Psoas muscle (tissue), 8 donors: ENCODE results near the gene GFRA1. TPM values are rescaled to one million over a fixed set of nuclear protein-coding genes. Genes with fewer than 3 reads are reported as not detected.

Source experiments
- ATAC-seq, 4 donors: fragments of 200-7000 bp; cut with Tn5 transposase; one replicate each; pipeline ENCODE4 v1.9.1; 2020; ENCODE audit warnings: moderate library complexity in 3 of 4, mild to moderate bottlenecking in 2 of 4
- DNase-seq, 2 donors: peaks; one replicate each; pipeline ENCODE4 v3.0.0-alpha.2; 2020
- H3K27ac ChIP-seq: fragments of 200-600 bp; one replicate; pipeline ENCODE4 v1.8.0; 2022
- H3K27me3 ChIP-seq, 3 donors: fragments of 200-600 bp in 1 of 3; one replicate each; pipeline versions ENCODE4 v1.6.1 to v1.8.0; 2013 to 2022; ENCODE audit warnings: low read length in 2 of 3, mild to moderate bottlenecking in 2 of 3, moderate library complexity in 1 of 3; ENCODE audit not compliant: insufficient read depth in 3 of 3
- H3K36me3 ChIP-seq, 2 donors: fragments of 200-600 bp in 1 of 2; one replicate each; pipeline versions ENCODE4 v1.6.1 to v1.8.0; 2013 to 2022; ENCODE audit warnings: low read depth in 1 of 2, mild to moderate bottlenecking in 1 of 2, moderate library complexity in 1 of 2; ENCODE audit not compliant: insufficient read depth in 1 of 2
- H3K4me1 ChIP-seq: fragments of 200-600 bp; one replicate; pipeline ENCODE4 v1.8.0; 2022
- H3K4me3 ChIP-seq: fragments of 200-600 bp; one replicate; pipeline ENCODE4 v1.8.0; 2022; ENCODE audit warnings: mild to moderate bottlenecking
- H3K9me3 ChIP-seq: fragments of 200-600 bp; one replicate; pipeline ENCODE4 v1.8.0; 2022
- WGBS, 3 donors: extraction: QIAGEN DNeasy Blood & Tissue Kit; methylation state at CpG; one replicate each; pipeline versions ENCODE4 v1.1.6 to v1.1.7; 2013; 5-methylcytosine and 5-hydroxymethylcytosine counted together
- intact Hi-C, 2 donors: fragments of 100-400 bp; cut with DNase I; formaldehyde crosslinking; loops; one replicate each; pipeline versions ENCODE4 v1.11.0 to v1.14.2; 2022
- polyA plus RNA-seq, 3 donors: library from polyadenylated mRNA; stranded (reverse); fragments of 200-250 nt; gene quantifications; one replicate each; pipeline ENCODE4 v1.2.3, GENCODE V29; 2013
- total RNA-seq, 4 donors: library from RNA; stranded (reverse); fragmentation: NEBNext Ultra II Directional in 2 of 4; extraction: Animal tissue kit (Norgen Biotek cat#: 25700) in 2 of 4; gene quantifications; one replicate each; pipeline versions ENCODE4 v1.2.1 to v1.2.4, GENCODE V29; 2021 to 2023
- TF ChIP-seq, protein P1 (sequence below): fragments of 200-600 bp; IDR thresholded peaks from one replicate; pipeline ENCODE4 v1.8.0; 2022; ENCODE audit warnings: antibody characterized with exemption
- donor health status: healthy with polysubstance abuse.
- donor health status: DM: no; HTN: no; CAD: no; lungs with moderate emphysema.
- donor health status: Bipolar disorder and iron deficiency.
- donor health status: healthy.
- donor health status: DM: yes; HTN: yes; CAD: no.
- donor health status: DM: no; HTN: no; CAD: no.
- donor health status: DM: no; HTN: no; CAD: no.
- donor health status: DM: yes; HTN: yes; CAD: no.

GFRA1 gene
- total and polyA plus RNA-seq, 7 donors: 4.6 to 12.1 (median 7.1) TPM

DNA sequence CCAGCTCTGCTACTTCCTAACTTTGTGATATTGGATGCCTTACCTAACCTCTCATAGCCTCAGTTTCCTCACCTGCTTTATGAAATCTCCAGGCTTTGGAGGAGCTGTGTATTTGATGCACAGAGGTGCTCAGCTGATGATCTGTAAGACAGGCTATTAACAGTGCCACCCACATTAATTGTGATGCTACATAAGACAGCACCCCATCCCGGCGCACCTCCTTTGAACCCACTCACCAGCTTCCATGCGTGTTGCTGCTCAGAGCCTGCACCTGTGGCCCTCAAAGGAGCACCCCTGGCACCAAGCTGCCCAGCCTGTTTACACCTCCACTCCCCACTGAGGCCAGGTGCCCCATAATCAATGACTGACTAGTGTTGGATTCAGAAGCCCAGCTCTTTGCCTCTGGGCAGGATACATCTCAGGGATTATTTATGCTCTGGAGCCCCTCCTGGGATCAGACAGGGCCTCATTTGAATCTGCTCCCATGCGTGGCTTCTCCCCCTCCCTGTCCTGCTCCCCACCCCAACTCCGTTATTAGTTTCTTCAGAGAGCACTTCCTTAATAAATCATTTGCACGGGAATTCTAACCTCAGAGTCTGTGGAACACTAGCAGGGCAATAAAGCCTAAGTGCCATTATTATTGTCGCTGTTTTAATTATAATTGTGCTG lies 87.7 kb downstream of the GFRA1 start:
- no peaks in the 10 kb centered on the region for H3K27me3 ChIP-seq
- intact Hi-C loops: no loop called here
- no peaks in the 10 kb centered on the region for H3K36me3 ChIP-seq
- WGBS, 3 donors: 81 to 83% (median 81%) methylated on average over 7 of the region's 7 CpGs
- H3K9me3 ChIP-seq: no peaks in the 10 kb centered on the region
- H3K4me3 ChIP-seq: no peak overlapping the region
- DNase-seq: no peak
- no peak for ATAC-seq
- TF ChIP-seq, protein P1, sequence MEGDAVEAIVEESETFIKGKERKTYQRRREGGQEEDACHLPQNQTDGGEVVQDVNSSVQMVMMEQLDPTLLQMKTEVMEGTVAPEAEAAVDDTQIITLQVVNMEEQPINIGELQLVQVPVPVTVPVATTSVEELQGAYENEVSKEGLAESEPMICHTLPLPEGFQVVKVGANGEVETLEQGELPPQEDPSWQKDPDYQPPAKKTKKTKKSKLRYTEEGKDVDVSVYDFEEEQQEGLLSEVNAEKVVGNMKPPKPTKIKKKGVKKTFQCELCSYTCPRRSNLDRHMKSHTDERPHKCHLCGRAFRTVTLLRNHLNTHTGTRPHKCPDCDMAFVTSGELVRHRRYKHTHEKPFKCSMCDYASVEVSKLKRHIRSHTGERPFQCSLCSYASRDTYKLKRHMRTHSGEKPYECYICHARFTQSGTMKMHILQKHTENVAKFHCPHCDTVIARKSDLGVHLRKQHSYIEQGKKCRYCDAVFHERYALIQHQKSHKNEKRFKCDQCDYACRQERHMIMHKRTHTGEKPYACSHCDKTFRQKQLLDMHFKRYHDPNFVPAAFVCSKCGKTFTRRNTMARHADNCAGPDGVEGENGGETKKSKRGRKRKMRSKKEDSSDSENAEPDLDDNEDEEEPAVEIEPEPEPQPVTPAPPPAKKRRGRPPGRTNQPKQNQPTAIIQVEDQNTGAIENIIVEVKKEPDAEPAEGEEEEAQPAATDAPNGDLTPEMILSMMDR: no peak
- H3K27ac ChIP-seq: no peak overlapping the region
- no peaks in the 10 kb centered on the region for H3K4me1 ChIP-seq

DNA sequence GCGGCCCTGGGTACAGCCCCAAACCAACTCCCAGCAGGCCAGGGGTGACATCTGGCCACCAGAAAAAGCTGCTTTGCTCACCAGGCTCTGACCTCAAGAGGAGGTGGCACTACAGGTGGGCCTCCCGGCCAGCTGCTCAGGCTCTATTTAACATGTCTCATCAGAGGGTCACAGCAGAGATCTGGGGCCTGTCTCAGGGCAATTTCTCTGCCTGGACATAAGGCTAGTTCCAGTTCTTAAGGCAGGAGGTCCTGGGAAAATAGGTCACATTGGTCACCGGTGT lies 88.6 kb downstream of the GFRA1 start:
- H3K27ac ChIP-seq: no peak overlapping the region
- H3K36me3 ChIP-seq: no peaks in the 10 kb centered on the region
- no peak overlapping the region for H3K4me3 ChIP-seq
- no peaks in the 10 kb centered on the region for H3K4me1 ChIP-seq
- no peaks in the 10 kb centered on the region for H3K27me3 ChIP-seq
- no peak for DNase-seq
- intact Hi-C loops: no loop called here
- H3K9me3 ChIP-seq: no peaks in the 10 kb centered on the region
- TF ChIP-seq, protein P1: no peak
- WGBS, 3 donors: 63 to 69% (median 63%) methylated on average over 3 of the region's 3 CpGs
- no peak for ATAC-seq

DNA sequence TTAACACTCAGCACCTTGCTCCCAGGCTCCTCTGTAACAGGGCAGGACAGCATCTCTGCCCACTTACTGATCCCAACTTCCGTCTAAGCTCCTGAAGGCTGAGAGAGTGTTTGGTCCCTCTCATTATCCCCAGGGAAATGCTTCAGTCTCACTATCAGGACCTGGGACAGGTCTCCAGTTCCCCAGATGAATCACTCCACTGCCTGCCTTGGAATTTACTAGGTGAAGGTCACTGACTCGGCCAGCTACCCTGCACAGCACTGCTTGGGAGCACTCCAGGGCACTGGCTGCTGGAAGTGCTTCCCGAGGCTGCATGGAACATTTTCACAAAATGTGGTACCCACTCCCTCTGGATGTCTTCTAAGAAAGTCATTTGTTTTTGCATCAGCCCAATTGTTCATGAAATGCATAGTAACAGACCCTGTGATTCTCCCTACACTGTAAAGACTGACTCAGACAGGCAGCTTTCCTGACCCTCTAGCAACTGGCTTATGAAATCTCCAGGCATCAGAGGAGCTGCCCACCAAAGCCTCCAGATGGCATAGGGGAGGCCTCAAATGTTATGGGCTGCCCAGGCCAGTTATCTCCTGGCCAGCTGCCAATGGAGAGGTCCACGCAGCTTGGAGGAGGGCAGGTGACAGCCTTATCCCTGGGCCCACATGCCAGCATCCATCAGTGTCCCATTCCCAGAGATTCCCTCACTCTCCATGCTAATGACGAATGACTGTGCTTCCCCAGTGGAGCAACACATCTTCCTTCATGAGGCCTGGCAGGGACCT lies 89.1 kb downstream of the GFRA1 start:
- H3K36me3 ChIP-seq: no peaks in the 10 kb centered on the region
- H3K9me3 ChIP-seq: no peaks in the 10 kb centered on the region
- H3K4me1 ChIP-seq: no peaks in the 10 kb centered on the region
- no peaks in the 10 kb centered on the region for H3K27me3 ChIP-seq
- intact Hi-C loops: no loop called here
- no peak for DNase-seq
- H3K27ac ChIP-seq: no peak overlapping the region
- 27 to 38% (median 34%) methylated on average over 5 of the region's 5 CpGs for WGBS, 3 donors
- no peak for ATAC-seq
- TF ChIP-seq, protein P1: no peak
- H3K4me3 ChIP-seq: no peak overlapping the region

DNA sequence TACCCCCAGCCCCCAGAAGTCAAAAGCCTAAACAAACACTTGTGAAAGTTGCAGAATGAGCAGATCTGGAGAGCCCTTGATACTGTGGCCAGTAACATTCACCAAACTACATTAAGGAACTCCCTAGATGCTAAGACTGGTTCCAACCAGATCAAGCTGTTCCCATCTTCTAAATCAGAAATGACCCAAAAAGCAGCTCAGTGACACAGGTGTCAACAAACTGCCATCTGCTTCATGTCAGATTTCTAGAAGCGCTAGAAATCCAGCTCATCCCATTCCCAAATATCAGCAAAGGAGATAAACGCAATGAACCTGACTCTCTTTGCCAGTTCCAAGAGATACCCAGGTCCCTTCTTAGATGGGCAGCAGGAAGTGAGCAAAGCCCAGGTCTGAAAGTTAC lies 90.6 kb downstream of the GFRA1 start:
- intact Hi-C loops: no loop called here
- no peak for DNase-seq
- ATAC-seq: no peak
- no peaks in the 10 kb centered on the region for H3K9me3 ChIP-seq
- H3K36me3 ChIP-seq: no peaks in the 10 kb centered on the region
- H3K4me3 ChIP-seq: no peak overlapping the region
- H3K4me1 ChIP-seq: no peaks in the 10 kb centered on the region
- no peak overlapping the region for H3K27ac ChIP-seq
- 91 to 98% (median 96%) methylated on average over 2 of the region's 2 CpGs for WGBS, 3 donors
- no peaks in the 10 kb centered on the region for H3K27me3 ChIP-seq
- TF ChIP-seq, protein P1: no peak
